Ovary (tissue), 9 donors: ENCODE results near the gene OR10J1. TPM values are rescaled to one million over a fixed set of nuclear protein-coding genes. Genes with fewer than 3 reads are reported as not detected.

Experiments used
- DNase-seq, 5 donors: peaks; one replicate each; pipeline ENCODE4 v3.0.0-alpha.2; 2019 to 2020
- H3K27ac ChIP-seq, 2 donors: fragments of 200-600 bp; one replicate each; pipeline versions ENCODE4 v1.5.1 to v1.8.0; 2019 to 2022
- H3K27me3 ChIP-seq: fragments of 200-600 bp; one replicate; pipeline ENCODE4 v1.8.0; 2022
- H3K36me3 ChIP-seq: fragments of 200-600 bp; sonication (generic); one replicate; pipeline ENCODE4 v1.5.1; 2019
- H3K4me1 ChIP-seq: one replicate; pipeline ENCODE4 v1.8.1; 2013; ENCODE audit warnings: mild to moderate bottlenecking, moderate library complexity; ENCODE audit not compliant: insufficient read depth
- H3K4me3 ChIP-seq: fragments of 200-600 bp; sonication (generic); one replicate; pipeline ENCODE4 v1.5.1; 2017
- H3K9me3 ChIP-seq, 2 donors: fragments of 200-600 bp in 1 of 2; sonication (generic) in 1 of 2; one replicate each; pipeline versions ENCODE4 v1.5.1 to v1.8.1; 2013 to 2019; ENCODE audit warnings: mild to moderate bottlenecking in 1 of 2, moderate library complexity in 1 of 2
- CTCF ChIP-seq, 3 donors: fragments of 450-650 bp in 2 of 3; fragments of 200-600 bp in 1 of 3; IDR thresholded peaks; one replicate each; pipeline versions ENCODE4 v1.5.1 to v1.8.0; 2016 to 2022; ENCODE audit warnings: antibody characterized with exemption in 3 of 3, mild to moderate bottlenecking in 1 of 3
- EP300 ChIP-seq: sonication (generic); formaldehyde crosslinking; IDR thresholded peaks from one replicate; pipeline ENCODE4 v1.6.1; 2017; ENCODE audit warnings: antibody characterized with exemption
- POLR2A ChIP-seq: fragments of 450-650 bp; IDR thresholded peaks from one replicate; pipeline ENCODE4 v1.6.1; 2017; ENCODE audit warnings: antibody characterized with exemption, mild to moderate bottlenecking, moderate library complexity
- WGBS, 3 donors: extraction: QIAGEN DNeasy Blood & Tissue Kit in 1 of 3; methylation state at CpG; one replicate each; pipeline versions ENCODE4 v1.1.5 to v1.1.7; 2013 to 2017; 5-methylcytosine and 5-hydroxymethylcytosine counted together
- intact Hi-C, 4 donors: fragments of 100-400 bp; cut with DNase I; formaldehyde crosslinking; loops; one replicate each; pipeline versions ENCODE4 v1.11.0 to v1.15.1; 2022 to 2023
- polyA plus RNA-seq, 2 donors: library from polyadenylated mRNA; stranded (reverse); fragments of 200-250 nt in 1 of 2; fragments of 350-450 nt in 1 of 2; fragmentation: Illumina TruSeq in 1 of 2; extraction: RNeasy Lipid Tissue Mini Kit (QIAGEN cat#74804) in 1 of 2; gene quantifications; one replicate each; pipeline ENCODE4 v1.2.3, GENCODE V29; 2013 to 2014
- total RNA-seq, 7 donors: library from RNA; depleted of rRNA in 2 of 7; stranded (reverse); fragments of >200 nt in 2 of 7; fragmentation: NEBNext Ultra II Directional in 3 of 7; extraction: Animal tissue kit (Norgen Biotek cat#: 25700) in 3 of 7; gene quantifications; one replicate each; pipeline versions ENCODE4 v1.1.0 to v1.2.4, GENCODE V29; 2016 to 2023
- donor health status: DM: no; HTN: no; CAD: no; lungs with moderate emphysema.
- donor health status: DM: no; HTN: no; CAD: no.
- donor health status: Bipolar disorder and iron deficiency.
- donor health status: DM: yes; HTN: yes; CAD: no.
- donor health status: DM: no; HTN: no; CAD: no.
- donor health status: DM: yes; HTN: yes; CAD: no.

Gene OR10J1
- total and polyA plus RNA-seq, 9 donors: not detected

GRCh38 chr1:159428536-159428935 is 11.0 kb upstream of the OR10J1 start:
- TF ChIP-seq POLR2A (no peak), EP300 (no peak), CTCF (IDR thresholded peaks at IDR 0.05) (no peak)
- Histone ChIP-seq H3K4me1 (no peaks in the 10 kb centered on the region), H3K4me3 (no peak overlapping the region), H3K9me3 (no peaks in the 10 kb centered on the region), H3K27me3 (no peaks in the 10 kb centered on the region), H3K36me3 (no peaks in the 10 kb centered on the region), H3K27ac (no peak overlapping the region)
- intact Hi-C loops: no loop called here
- DNase-seq: no peak
- 6 to 30% (median 12%) methylated on average over 3 of the region's 3 CpGs for WGBS, 3 donors

GRCh38 chr1:159429074-159429861 is 10.3 kb upstream of the OR10J1 start:
- H3K9me3 ChIP-seq: no peaks in the 10 kb centered on the region
- H3K27me3 ChIP-seq: no peaks in the 10 kb centered on the region
- no peaks in the 10 kb centered on the region for H3K4me1 ChIP-seq
- H3K27ac ChIP-seq: no peak overlapping the region
- H3K4me3 ChIP-seq: no peak overlapping the region
- intact Hi-C loops: no loop called here
- TF ChIP-seq POLR2A (no peak), EP300 (no peak), CTCF (IDR thresholded peaks at IDR 0.05) (no peak)
- no peak for DNase-seq
- H3K36me3 ChIP-seq: no peaks in the 10 kb centered on the region
- WGBS, 3 donors: 70 to 81% (median 77%) methylated on average over 4 of the region's 4 CpGs

- no peak overlapping the region for H3K4me3 ChIP-seq
- no peaks in the 10 kb centered on the region for H3K36me3 ChIP-seq
- H3K9me3 ChIP-seq: no peaks in the 10 kb centered on the region
- WGBS, 3 donors: 84 to 92% (median 85%) methylated on average over 6 of the region's 6 CpGs
- no peak overlapping the region for H3K27ac ChIP-seq
- no peaks in the 10 kb centered on the region for H3K27me3 ChIP-seq
- DNase-seq: no peak
- no peak for TF ChIP-seq EP300
- no peak for TF ChIP-seq POLR2A
- no peak for TF ChIP-seq CTCF (IDR thresholded peaks at IDR 0.05)
- intact Hi-C loops: no loop called here
- H3K4me1 ChIP-seq: no peaks in the 10 kb centered on the region
Measured at GRCh38 chr1:159430985-159431384, 8.5 kb upstream of the OR10J1 start.

- no peak for TF ChIP-seq EP300
- TF ChIP-seq CTCF (IDR thresholded peaks at IDR 0.05): no peak
- no peak for TF ChIP-seq POLR2A
- intact Hi-C loops: no loop called here
- H3K27ac ChIP-seq: no peak within 1 kb of the TSS
- DNase-seq: no peak
- H3K36me3 ChIP-seq: no peaks in the 10 kb centered on the region
- H3K9me3 ChIP-seq: no peaks in the 10 kb centered on the region
- WGBS, 3 donors: 73 to 79% (median 79%) methylated on average over 1 of the region's 1 CpG
- H3K4me3 ChIP-seq: no peak within 1 kb of the TSS
- H3K4me1 ChIP-seq: no peaks in the 10 kb centered on the region
- H3K27me3 ChIP-seq: no peaks in the 10 kb centered on the region
Measured at GRCh38 chr1:159431904-159432303, 7.6 kb upstream of the OR10J1 start, which contains the start of gene OR10J4. Gene OR10J4 (plus strand): TSS chr1:159432204.
